ENCODE measurements around the gene GTF2F2.
"Not testable (repeated sequence)": the region's sequence is repeated elsewhere in the genome, so short reads cannot be mapped to it uniquely, and the experiment has no call there.

Gene GTF2F2

DNA sequence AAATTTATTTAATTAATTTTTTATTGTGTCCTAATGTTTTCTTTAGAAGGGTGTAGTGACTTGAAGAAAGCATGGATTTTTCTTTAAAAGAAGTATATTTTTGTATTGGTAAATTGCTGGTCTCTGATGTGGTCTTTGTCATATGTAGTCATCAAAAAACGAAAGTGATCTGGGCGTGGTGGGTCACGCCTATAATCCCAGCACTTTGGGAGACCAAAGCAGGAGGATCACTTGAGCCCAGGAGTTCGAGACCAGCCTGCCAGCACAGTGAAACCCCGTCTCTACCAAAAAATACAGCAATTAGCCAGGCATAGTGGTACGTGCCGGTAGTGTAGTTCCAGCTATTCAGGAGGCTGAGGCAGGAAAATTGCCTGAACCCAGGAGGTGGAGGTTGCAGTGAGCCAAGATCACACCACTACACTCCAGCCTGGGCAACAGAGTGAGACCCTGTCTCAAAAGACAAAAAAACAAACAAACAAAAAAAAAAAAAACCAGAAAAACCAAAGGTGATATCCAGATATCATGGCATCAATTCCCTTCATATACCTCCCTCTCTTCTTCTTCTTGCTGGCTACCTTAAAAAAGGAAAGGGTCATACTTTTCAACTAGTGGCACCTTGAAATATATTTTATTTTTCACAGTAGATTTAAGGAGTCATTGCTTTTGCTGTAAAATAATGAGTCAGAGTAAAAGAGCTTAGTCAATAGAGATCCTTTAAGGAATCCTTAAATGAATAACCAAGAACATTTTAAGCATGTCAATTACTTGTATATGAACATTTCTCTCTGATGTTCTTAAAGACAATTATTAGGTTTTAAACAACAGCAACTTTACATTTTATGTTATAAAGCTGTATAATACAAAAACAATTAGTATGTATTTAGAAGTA, 60.6 kb downstream of the GTF2F2 start:
- DNase-seq = no peak

DNA sequence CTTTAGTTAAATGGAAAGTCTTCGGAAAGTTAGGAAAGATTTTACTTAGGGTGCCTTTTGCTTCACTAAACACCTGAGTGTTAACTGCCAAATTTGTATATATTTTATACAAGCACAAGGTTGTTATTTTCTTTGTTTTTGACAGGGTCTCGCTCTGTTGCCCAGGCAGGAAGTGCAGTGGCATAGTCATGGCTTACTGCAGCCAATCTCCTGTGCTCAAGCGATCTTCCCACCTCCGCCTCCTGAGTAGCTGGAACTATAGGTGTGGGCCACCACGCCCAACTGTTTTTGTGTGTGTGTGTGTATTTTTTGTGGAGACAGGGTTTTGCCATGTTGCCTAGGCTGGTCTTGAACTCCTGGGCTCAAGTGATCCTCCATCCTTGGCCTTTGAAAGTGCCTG, 64.4 kb downstream of the GTF2F2 start:
- no peak for DNase-seq

- DNase-seq = no peak
These were observed 65.0 kb downstream of the GTF2F2 start for GRCh38 chr13:45185286-45185685.

GRCh38 chr13:45189077-45189476, 68.8 kb downstream of the GTF2F2 start:
- DNase-seq = not testable (repeated sequence)

DNA sequence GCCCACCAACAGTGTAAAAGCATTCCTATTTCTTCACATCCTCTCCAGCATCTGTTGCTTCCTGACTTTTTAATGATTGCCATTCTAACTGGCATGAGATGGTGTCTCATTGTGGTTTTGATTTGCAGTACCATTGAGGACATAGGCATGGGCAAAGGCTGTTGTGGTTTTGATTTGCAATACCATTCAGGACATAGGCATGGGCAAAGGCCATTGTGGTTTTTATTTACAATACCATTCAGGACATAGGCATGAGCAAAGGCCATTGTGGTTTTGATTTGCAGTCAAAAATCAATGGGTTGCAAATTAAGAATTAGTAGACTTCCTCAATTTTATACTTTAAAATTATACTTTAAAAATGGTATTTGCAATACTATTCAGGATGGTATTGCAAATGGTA, 69.2 kb downstream of the GTF2F2 start:
- DNase-seq = not testable (repeated sequence)

- no peak for DNase-seq
These were observed 71.6 kb downstream of the GTF2F2 start for GRCh38 chr13:45191874-45192273.

DNA sequence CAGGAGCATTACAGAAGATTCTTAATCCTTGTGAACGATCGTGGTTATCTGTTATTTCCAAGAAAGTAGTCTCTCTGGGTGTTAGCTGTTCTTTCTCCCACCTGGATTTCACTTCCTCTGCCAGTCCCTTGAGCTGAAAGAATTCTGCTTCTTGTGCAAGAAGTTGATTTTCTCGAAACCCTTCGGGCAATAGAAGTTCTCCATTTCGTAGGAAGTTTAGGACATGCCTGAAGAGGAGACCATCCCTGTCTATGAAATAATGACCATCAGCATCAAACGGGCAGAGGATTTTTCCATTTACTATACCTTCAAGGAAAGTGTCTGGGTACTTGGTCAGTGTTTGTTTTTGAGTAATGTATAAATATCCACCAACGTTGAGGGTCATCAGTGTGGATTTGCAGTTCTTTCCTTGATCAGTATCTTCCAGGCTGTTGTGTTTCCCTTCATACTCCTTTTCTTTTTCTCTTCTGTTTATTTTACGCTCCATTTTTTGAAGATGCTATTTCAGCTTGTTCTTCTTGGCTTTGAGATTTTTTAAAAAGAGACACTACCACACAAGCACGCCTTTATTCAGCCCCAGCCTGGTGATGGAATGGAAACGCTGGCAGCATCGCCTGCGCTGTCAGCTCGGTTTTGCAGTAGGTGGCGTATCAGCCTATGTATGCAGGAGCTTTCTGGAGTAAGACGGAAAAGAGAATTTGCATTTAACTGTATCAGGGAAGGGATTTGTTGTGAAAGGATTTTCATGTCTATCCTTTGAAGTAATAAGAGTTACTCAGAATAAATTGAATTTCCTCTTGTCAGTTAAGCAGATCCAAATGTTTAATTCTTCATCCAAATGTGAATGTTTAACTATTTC, 74.0 kb downstream of the GTF2F2 start:
- peak in 2 of 3 donors; percentile 29 to 39 for DNase-seq

GRCh38 chr13:45195421-45195820, 75.1 kb downstream of the GTF2F2 start:
- DNase-seq = peak; percentile 55 to 76 (median 71)

DNA sequence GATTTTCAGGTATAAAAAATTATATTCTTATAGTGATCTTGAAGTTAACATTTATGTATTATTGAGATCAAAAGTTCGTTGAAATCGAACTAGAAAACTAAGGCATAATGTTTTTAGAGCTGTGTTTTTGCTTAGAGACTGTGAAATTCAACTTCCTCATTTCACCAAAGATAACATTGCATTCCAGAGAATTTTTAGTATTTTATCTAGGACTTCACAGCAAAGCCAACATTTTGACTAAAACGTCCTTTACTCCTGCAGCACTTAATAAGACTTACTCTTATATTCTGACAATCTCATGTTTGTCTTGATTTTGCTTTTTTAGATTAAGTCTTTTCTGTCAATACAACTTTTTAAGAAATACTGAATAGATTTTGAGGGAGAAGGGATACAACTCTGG, 75.8 kb downstream of the GTF2F2 start:
- no peak for DNase-seq

DNA sequence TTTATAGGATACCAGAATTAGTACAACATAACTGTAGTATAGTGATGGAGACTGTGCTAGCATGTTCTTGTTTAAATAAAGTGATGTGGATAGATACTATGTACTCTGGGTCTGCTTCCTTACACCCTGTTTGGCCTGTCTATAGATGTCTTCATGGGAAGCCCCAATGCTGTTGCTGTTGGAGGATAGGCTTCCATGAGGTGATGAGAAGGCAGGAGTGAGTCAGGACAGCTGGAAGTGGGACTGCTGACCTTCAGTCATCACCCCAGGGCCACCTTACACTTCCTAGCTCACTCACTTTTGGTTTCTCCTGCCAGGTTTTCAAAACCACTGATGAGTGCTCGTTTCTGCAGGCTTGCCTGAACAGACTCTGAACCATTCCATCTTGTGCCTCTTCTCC, 76.3 kb downstream of the GTF2F2 start:
- peak in 2 of 3 donors; percentile 37 to 46 for DNase-seq

- DNase-seq = no peak
These were observed 77.7 kb downstream of the GTF2F2 start for GRCh38 chr13:45198041-45198440.

DNA sequence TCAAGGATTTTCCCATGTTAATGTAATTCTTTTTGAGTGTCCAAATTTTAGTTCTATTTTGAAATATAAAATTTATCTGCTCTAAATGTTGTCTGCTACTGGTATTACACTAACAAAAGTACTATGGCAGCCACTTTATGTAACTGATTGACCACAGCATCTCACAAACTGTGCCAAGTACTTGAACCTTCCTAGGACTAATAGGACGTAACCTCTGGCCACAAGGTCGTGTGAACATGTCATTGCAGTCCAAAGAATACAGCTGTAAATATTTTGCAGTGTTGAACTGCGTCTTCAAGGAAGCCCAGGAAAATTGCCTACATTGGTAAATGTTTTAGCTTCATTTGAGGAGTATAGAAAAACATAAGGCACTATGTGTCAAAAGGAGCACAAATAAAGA, 78.6 kb downstream of the GTF2F2 start:
- no peak for DNase-seq

GRCh38 chr13:45199711-45200110, 79.4 kb downstream of the GTF2F2 start:
- no peak for DNase-seq

- DNase-seq = no peak
These were observed 80.5 kb downstream of the GTF2F2 start, which contains the start of gene KCTD4 for GRCh38 chr13:45200701-45201232. Gene KCTD4, minus strand, starts transcription at chr13:45201045. Its CDS starts 6,478 bp downstream, at chr13:45194567.

- DNase-seq = peak; percentile 29 to 42 (median 35)
These were observed 84.8 kb downstream of the GTF2F2 start for GRCh38 chr13:45205124-45205523.

DNA sequence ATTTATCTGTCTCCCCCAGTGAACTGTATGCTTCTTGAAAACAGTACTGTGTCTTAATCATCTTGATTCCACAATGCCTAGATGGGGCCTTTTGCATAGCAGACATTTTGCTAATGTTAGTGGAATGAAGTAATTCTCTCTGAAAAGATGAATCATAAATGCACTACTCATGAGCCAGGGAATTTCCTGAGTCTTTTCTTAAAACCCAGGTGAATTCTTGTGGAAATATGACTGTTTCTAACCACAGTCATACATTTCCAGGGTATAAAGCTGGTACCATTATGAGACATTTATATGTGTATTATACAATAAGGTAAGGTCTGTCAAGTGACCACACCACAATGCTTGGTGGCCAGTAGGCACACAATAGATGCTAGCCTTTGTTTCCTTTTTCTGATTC, 86.0 kb downstream of the GTF2F2 start:
- DNase-seq = peak; percentile 75 to 94 (median 91)

DNA sequence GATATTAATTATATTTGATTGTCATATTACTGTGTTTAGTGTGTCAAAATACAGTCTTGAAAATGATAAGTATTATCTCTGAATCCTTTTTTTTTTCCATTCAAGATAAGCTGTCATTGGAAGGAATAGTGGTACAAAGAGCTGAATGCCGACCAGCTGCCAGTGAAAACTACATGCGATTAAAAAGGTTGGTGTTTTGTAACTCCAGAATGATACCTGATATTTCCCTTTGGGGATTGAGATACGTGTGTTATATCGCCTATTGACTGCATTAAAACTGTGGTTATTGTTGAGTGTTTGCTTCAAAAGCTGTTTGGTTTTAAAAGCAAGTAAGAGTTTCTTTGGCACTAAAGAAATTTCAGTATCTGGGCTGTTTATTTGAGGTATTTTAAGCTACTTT, 87.0 kb downstream of the GTF2F2 start:
- no peak for DNase-seq

DNA sequence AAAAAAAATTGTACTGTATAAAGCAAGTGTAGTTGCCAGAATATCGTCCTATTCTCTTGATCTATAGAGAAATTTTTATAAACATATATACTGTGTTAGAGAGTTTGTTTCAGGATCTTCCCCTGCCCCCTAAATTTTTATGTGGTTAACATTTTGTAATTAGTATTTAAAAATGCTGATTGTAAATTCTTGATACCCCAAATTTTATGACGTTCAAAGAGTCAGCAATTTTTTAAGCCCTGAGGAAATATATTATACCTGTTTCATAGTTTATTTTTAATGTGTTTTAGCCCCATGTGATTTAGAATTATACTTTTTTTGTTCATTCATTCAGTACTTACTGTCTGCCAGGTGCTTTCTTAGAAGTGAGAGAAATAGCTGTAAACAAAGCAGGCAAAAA, 87.8 kb downstream of the GTF2F2 start:
- no peak for DNase-seq

GRCh38 chr13:45209229-45209628, 88.9 kb downstream of the GTF2F2 start:
- DNase-seq = peak; percentile 66 to 94 (median 90)

- DNase-seq = peak in 1 of 3 donors; percentile 15
These were observed 95.2 kb downstream of the GTF2F2 start for GRCh38 chr13:45215392-45216077.

DNA sequence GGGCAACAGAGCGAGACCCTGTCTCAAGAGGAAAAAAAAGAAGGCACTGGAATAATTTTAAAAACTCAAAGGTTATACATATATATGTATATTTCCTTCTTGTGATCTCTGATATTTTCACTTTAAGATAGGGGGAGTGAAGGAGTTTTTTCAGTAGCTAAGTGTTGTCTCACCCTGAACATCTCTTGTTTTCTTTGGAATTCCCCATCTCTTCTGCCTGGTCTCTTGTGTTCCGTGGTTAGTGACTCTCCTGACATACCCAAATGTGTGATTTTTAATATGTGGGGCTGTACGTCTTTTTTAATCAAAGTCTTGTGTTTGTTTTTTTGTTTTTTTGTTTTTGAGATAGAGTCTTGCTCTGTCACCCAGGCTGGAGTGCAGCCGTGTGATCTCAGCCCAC, 95.9 kb downstream of the GTF2F2 start:
- DNase-seq = no peak

- DNase-seq = no peak
These were observed 98.4 kb downstream of the GTF2F2 start for GRCh38 chr13:45218689-45219088.

Measured in suppressor macrophage treated with lipopolysaccharide for 1 hour (primary cell).